Measurements from ENCODE around the gene LST1.
A peak's percentile ranks its signal among the peaks of the same experiment; 100 is the strongest.

LST1 gene

GRCh38 chr6:31574106-31575061 is 11.7 kb upstream of the LST1 start:
- H3K27me3 Mint-ChIP-seq, result no peaks in the 10 kb centered on the region
- H3K36me3 Mint-ChIP-seq (ENCODE audit: low read depth), result peaks cover 54% of the 10 kb centered on the region
- peak overlapping the region; percentile 98 for H3K4me3 Mint-ChIP-seq
- no peaks in the 10 kb centered on the region for H3K9me3 Mint-ChIP-seq
- peak overlapping the region; percentile 100 for H3K27ac Mint-ChIP-seq
- H3K4me1 Mint-ChIP-seq (ENCODE audit: low read depth), result peaks cover 97% of the 10 kb centered on the region

DNA sequence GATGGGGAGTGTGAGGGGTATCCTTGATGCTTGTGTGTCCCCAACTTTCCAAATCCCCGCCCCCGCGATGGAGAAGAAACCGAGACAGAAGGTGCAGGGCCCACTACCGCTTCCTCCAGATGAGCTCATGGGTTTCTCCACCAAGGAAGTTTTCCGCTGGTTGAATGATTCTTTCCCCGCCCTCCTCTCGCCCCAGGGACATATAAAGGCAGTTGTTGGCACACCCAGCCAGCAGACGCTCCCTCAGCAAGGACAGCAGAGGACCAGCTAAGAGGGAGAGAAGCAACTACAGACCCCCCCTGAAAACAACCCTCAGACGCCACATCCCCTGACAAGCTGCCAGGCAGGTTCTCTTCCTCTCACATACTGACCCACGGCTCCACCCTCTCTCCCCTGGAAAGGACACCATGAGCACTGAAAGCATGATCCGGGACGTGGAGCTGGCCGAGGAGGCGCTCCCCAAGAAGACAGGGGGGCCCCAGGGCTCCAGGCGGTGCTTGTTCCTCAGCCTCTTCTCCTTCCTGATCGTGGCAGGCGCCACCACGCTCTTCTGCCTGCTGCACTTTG is 10.7 kb upstream of the LST1 start, which contains the start of gene TNF:
TNF (plus strand) TSS at position 231 of the 567 bp plus-strand sequence; CDS start at position 408, 177 bp downstream.
- Mint-ChIP-seq H3K36me3 (ENCODE audit: low read depth) (peaks cover 56% of the 10 kb centered on the region), H3K4me1 (ENCODE audit: low read depth) (peaks cover 97% of the 10 kb centered on the region), H3K9me3 (no peaks in the 10 kb centered on the region), H3K4me3 (peak within 1 kb of the TSS; percentile 98), H3K27me3 (no peaks in the 10 kb centered on the region), H3K27ac (peak within 1 kb of the TSS; percentile 100)

- H3K4me3 Mint-ChIP-seq, result peak overlapping the region; percentile 98
- peaks cover 61% of the 10 kb centered on the region for H3K36me3 Mint-ChIP-seq (ENCODE audit: low read depth)
- peak overlapping the region; percentile 100 for H3K27ac Mint-ChIP-seq
- no peaks in the 10 kb centered on the region for H3K27me3 Mint-ChIP-seq
- H3K4me1 Mint-ChIP-seq (ENCODE audit: low read depth), result peaks cover 92% of the 10 kb centered on the region
- H3K9me3 Mint-ChIP-seq, result no peaks in the 10 kb centered on the region
Observed at GRCh38 chr6:31575952-31576685, 10.0 kb upstream of the LST1 start.

GRCh38 chr6:31576897-31577578 is 9.0 kb upstream of the LST1 start:
- peaks cover 64% of the 10 kb centered on the region for H3K36me3 Mint-ChIP-seq (ENCODE audit: low read depth)

DNA sequence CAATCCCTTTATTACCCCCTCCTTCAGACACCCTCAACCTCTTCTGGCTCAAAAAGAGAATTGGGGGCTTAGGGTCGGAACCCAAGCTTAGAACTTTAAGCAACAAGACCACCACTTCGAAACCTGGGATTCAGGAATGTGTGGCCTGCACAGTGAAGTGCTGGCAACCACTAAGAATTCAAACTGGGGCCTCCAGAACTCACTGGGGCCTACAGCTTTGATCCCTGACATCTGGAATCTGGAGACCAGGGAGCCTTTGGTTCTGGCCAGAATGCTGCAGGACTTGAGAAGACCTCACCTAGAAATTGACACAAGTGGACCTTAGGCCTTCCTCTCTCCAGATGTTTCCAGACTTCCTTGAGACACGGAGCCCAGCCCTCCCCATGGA is 8.5 kb upstream of the LST1 start:
- Mint-ChIP-seq H3K9me3 (no peaks in the 10 kb centered on the region), H3K36me3 (ENCODE audit: low read depth) (peaks cover 60% of the 10 kb centered on the region)

More at GRCh38 chr6:31576897-31577578, 9.0 kb upstream of the LST1 start:
- H3K4me1 Mint-ChIP-seq (ENCODE audit: low read depth), result peaks cover 88% of the 10 kb centered on the region
- H3K4me3 Mint-ChIP-seq, result peak overlapping the region; percentile 98
- no peaks in the 10 kb centered on the region for H3K27me3 Mint-ChIP-seq
- no peaks in the 10 kb centered on the region for H3K9me3 Mint-ChIP-seq
- peak overlapping the region; percentile 100 for H3K27ac Mint-ChIP-seq

GRCh38 chr6:31578184-31579118 is 7.6 kb upstream of the LST1 start:
- H3K36me3 Mint-ChIP-seq (ENCODE audit: low read depth), result peaks cover 54% of the 10 kb centered on the region
- peaks cover 86% of the 10 kb centered on the region for H3K4me1 Mint-ChIP-seq (ENCODE audit: low read depth)
- H3K27me3 Mint-ChIP-seq, result no peaks in the 10 kb centered on the region
- peak overlapping the region; percentile 97 for H3K27ac Mint-ChIP-seq
- H3K4me3 Mint-ChIP-seq, result peak overlapping the region; percentile 98
- no peaks in the 10 kb centered on the region for H3K9me3 Mint-ChIP-seq

More for the DNA sequence above, 8.5 kb upstream of the LST1 start:
- Mint-ChIP-seq H3K27ac (peak overlapping the region; percentile 100), H3K27me3 (no peaks in the 10 kb centered on the region), H3K4me3 (peak overlapping the region; percentile 98), H3K4me1 (ENCODE audit: low read depth) (peaks cover 88% of the 10 kb centered on the region)

DNA sequence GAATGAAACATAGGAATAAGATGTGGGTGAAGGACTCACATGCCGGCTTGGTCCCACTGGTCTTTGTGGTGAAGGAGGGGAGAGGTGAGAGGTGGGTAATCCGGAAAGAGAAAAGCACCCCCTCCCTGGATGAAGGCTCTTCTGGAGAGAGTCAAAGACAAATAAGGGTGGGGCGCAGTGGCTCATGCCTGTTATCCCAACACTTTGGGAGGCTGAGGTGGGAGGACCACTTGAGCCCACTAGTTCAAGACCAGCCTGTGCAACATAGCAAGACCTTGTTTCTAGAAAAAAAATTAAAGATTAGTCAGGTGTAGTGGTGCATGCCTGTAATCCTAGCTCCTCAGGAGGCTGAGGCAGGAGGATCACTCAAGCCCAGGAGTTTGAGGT is 7.0 kb upstream of the LST1 start:
- Mint-ChIP-seq H3K27ac (peak overlapping the region; percentile 97), H3K4me3 (peak overlapping the region; percentile 98), H3K27me3 (no peaks in the 10 kb centered on the region), H3K9me3 (no peaks in the 10 kb centered on the region), H3K4me1 (ENCODE audit: low read depth) (peaks cover 85% of the 10 kb centered on the region), H3K36me3 (ENCODE audit: low read depth) (peaks cover 47% of the 10 kb centered on the region)

DNA sequence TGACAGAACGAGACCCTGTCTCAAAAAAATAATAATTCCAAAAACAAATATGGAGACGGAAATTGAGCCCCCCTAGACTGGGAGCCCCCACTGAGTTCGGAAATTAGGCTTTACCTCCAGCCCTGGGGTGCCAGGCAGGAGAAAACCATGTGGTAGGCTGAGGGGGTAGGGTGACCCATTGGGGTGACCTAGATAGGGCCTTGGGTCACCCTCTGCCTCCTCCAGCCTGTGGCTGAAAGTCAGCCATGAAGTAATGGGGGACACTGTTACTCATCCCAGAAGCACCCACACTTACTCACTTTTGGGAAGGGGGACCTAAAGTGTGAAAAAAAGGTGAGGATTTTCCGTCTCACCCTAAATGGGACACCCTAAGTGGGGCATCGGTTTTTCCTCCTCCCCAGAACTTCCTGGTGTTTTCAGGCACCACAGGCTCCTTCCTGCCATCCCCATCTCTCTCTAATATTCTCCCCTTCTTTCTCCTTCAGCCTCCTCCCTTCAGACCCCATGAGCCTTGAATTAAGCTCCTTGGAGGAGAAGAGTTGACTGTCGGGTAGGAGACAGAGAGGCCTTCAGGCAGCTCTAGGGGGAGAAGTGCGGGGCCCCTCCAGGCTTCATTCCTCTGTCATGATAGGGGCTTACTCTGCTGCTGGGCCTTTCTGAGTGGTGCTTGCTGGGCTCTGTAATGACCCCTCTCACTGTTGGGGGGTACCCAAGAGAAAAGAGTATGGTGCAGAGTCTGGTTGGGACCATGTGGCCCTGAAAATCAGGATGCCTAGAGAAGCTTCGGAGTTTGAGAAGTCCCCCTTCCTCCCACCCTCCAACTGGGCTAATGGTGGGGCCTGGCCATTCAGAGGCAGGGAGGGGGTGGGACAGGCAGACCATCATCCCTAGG is 6.3 kb upstream of the LST1 start:
- peaks cover 84% of the 10 kb centered on the region for H3K4me1 Mint-ChIP-seq (ENCODE audit: low read depth)
- H3K27ac Mint-ChIP-seq, result peak overlapping the region; percentile 97
- no peaks in the 10 kb centered on the region for H3K27me3 Mint-ChIP-seq
- H3K4me3 Mint-ChIP-seq, result peak overlapping the region; percentile 98
- H3K9me3 Mint-ChIP-seq, result no peaks in the 10 kb centered on the region
- H3K36me3 Mint-ChIP-seq (ENCODE audit: low read depth), result peaks cover 45% of the 10 kb centered on the region

DNA sequence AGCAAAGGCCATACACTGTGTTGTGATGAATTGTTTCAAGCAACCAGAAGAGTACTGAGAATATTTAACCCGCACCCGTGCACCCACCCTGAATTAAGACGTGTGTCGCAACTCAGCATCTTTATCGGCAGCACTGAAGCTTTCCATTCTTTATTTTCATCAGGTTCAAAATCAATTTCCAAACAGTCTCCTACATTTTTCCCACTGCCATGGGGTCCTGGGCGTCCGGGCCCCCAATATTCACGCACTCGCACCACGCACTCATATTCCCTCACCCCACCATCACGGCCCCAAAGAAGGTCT is 5.7 kb upstream of the LST1 start:
- peak overlapping the region; percentile 98 for H3K4me3 Mint-ChIP-seq
- peaks cover 84% of the 10 kb centered on the region for H3K4me1 Mint-ChIP-seq (ENCODE audit: low read depth)
- no peaks in the 10 kb centered on the region for H3K27me3 Mint-ChIP-seq
- H3K36me3 Mint-ChIP-seq (ENCODE audit: low read depth), result peaks cover 43% of the 10 kb centered on the region
- H3K27ac Mint-ChIP-seq, result peak overlapping the region; percentile 97
- no peaks in the 10 kb centered on the region for H3K9me3 Mint-ChIP-seq

- no peaks in the 10 kb centered on the region for H3K27me3 Mint-ChIP-seq
- H3K36me3 Mint-ChIP-seq (ENCODE audit: low read depth), result peaks cover 38% of the 10 kb centered on the region
- H3K4me1 Mint-ChIP-seq (ENCODE audit: low read depth), result peaks cover 84% of the 10 kb centered on the region
Observed at GRCh38 chr6:31580807-31581433, 5.2 kb upstream of the LST1 start.

GRCh38 chr6:31581434-31582229 is 4.4 kb upstream of the LST1 start:
- H3K9me3 Mint-ChIP-seq, result no peaks in the 10 kb centered on the region
- H3K27me3 Mint-ChIP-seq, result no peaks in the 10 kb centered on the region
- peak overlapping the region; percentile 93 for H3K27ac Mint-ChIP-seq
- H3K36me3 Mint-ChIP-seq (ENCODE audit: low read depth), result peaks cover 31% of the 10 kb centered on the region
- H3K4me1 Mint-ChIP-seq (ENCODE audit: low read depth), result peaks cover 84% of the 10 kb centered on the region
- peak overlapping the region; percentile 98 for H3K4me3 Mint-ChIP-seq

More at GRCh38 chr6:31580807-31581433, 5.2 kb upstream of the LST1 start:
- H3K4me3 Mint-ChIP-seq, result peak overlapping the region; percentile 98
- H3K27ac Mint-ChIP-seq, result peak overlapping the region; percentile 97
- no peaks in the 10 kb centered on the region for H3K9me3 Mint-ChIP-seq

DNA sequence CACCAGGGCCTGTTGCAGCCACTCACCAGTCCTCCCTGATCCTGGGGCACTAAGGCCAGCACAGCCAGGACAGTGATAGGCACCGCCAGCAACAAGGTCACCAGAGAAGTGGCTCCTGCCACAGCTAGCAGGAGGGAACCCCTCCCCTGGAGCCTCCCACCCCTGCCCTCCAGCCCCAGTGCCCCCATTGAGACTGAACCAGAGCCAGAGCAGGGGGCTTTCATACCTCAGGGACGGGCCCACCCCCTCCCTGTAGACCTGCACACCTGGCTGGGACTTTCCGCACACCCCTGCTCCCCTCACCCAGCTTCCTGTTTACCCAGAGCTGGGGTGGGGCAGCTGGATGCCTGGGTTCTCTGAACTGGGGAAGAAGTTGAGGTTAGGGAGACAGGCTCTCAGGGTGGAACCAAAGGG is 3.8 kb upstream of the LST1 start, which contains the start of gene LTB:
LTB (minus strand) TSS at position 195 of the 414 bp plus-strand sequence; CDS start at position 188, 7 bp downstream.
- Mint-ChIP-seq H3K4me3 (peak within 1 kb of the TSS; percentile 98), H3K4me1 (ENCODE audit: low read depth) (peaks cover 84% of the 10 kb centered on the region), H3K27me3 (no peaks in the 10 kb centered on the region), H3K9me3 (no peaks in the 10 kb centered on the region), H3K36me3 (ENCODE audit: low read depth) (peaks cover 25% of the 10 kb centered on the region), H3K27ac (peak within 1 kb of the TSS; percentile 93)

Measured in stimulated activated naive CD8-positive, alpha-beta T cell treated with anti-CD3 and anti-CD28 coated beads, Interleukin-15, Interleukin-2, amounts not matched to agents 100 ng/mL and 50 ng/mL, for 24 hours (primary cell).